ENCODE results near the gene CASK.

The CASK gene

DNA sequence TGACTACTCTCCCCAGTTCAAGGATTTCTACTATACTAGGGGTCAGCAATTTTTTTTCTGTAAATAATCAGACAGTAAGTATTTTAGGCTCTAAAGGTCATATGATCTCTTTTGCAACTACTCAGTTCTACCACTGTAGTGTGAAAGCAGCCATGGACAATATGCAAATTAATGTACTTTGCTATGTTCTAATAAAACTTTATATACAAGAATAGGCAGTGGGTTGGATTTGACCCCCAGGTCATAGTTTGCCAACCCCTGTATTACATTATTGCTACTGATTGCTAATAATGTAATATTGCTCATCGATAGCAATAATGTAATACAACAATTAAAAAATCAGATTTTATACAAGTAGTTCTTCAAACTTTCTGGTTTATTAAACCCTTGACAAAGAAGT is 293.8 kb downstream of the CASK start:
- no peak overlapping the region for H3K4me3 ChIP-seq (ENCODE audit: low read length)
- H3K36me3 ChIP-seq (ENCODE audit: control insufficient read depth, insufficient read depth, low read length) = no peaks in the 10 kb centered on the region
- no peaks in the 10 kb centered on the region for H3K79me1 ChIP-seq (ENCODE audit: low read length)
- no CpG with 5 or more reads among the region's 1 CpG for whole genome bisulfite sequencing (ENCODE audit: extremely low coverage, insufficient coverage, low lambda C conversion rate)
- H4K8ac ChIP-seq (ENCODE audit: low read depth, low read length) = no peak overlapping the region
- H3K79me2 ChIP-seq (ENCODE audit: control insufficient read depth, insufficient read depth, low read length) = no peaks in the 10 kb centered on the region
- H3K4me1 ChIP-seq (ENCODE audit: control insufficient read depth, low read depth, low read length) = no peaks in the 10 kb centered on the region
- no peak overlapping the region for H2BK5ac ChIP-seq (ENCODE audit: low read length)
- H4K5ac ChIP-seq (ENCODE audit: low read length) = no peak overlapping the region
- no peak overlapping the region for H3K56ac ChIP-seq (ENCODE audit: low read length)
- H2AK5ac ChIP-seq (ENCODE audit: low read length) = no peak overlapping the region
- no peak for DNase-seq
- no peak overlapping the region for H3K4me2 ChIP-seq (ENCODE audit: low read length)
- H2BK120ac ChIP-seq (ENCODE audit: low read depth, low read length) = no peak overlapping the region
- no peaks in the 10 kb centered on the region for H3K27me3 ChIP-seq (ENCODE audit: insufficient read depth, low read length, poor library complexity)
- H3K27ac ChIP-seq (ENCODE audit: low read depth, low read length) = no peak overlapping the region
- no peak overlapping the region for H2BK15ac ChIP-seq (replicated peaks; ENCODE audit: low read depth)
- no peak overlapping the region for H3K9ac ChIP-seq (ENCODE audit: low read length)
- no peak overlapping the region for H3K18ac ChIP-seq (ENCODE audit: low read length)
- H3K4ac ChIP-seq (ENCODE audit: low read depth, low read length) = no peak overlapping the region
- H3K23ac ChIP-seq (ENCODE audit: low read length) = no peak overlapping the region

- Histone ChIP-seq H2BK120ac (ENCODE audit: low read depth, low read length) (no peak overlapping the region), H4K5ac (ENCODE audit: low read length) (no peak overlapping the region), H3K36me3 (ENCODE audit: control insufficient read depth, insufficient read depth, low read length) (no peaks in the 10 kb centered on the region), H3K27ac (ENCODE audit: low read depth, low read length) (no peak overlapping the region), H3K4ac (ENCODE audit: low read depth, low read length) (no peak overlapping the region), H3K56ac (ENCODE audit: low read length) (no peak overlapping the region), H3K4me1 (ENCODE audit: control insufficient read depth, low read depth, low read length) (no peaks in the 10 kb centered on the region), H3K4me2 (ENCODE audit: low read length) (no peak overlapping the region), H3K79me1 (ENCODE audit: low read length) (no peaks in the 10 kb centered on the region), H2BK15ac (replicated peaks; ENCODE audit: low read depth) (no peak overlapping the region), H3K27me3 (ENCODE audit: insufficient read depth, low read length, poor library complexity) (no peaks in the 10 kb centered on the region), H4K8ac (ENCODE audit: low read depth, low read length) (no peak overlapping the region), H2AK5ac (ENCODE audit: low read length) (no peak overlapping the region), H2BK5ac (ENCODE audit: low read length) (no peak overlapping the region), H3K9ac (ENCODE audit: low read length) (no peak overlapping the region), H3K4me3 (ENCODE audit: low read length) (no peak overlapping the region), H3K18ac (ENCODE audit: low read length) (no peak overlapping the region), H3K79me2 (ENCODE audit: control insufficient read depth, insufficient read depth, low read length) (no peaks in the 10 kb centered on the region), H3K23ac (ENCODE audit: low read length) (no peak overlapping the region)
- peak; percentile 97 for DNase-seq
- no CpG with 5 or more reads among the region's 5 CpGs for WGBS (ENCODE audit: extremely low coverage, insufficient coverage, low lambda C conversion rate)
Observed at GRCh38 chrX:41621222-41621723, 302.1 kb downstream of the CASK start.

DNA sequence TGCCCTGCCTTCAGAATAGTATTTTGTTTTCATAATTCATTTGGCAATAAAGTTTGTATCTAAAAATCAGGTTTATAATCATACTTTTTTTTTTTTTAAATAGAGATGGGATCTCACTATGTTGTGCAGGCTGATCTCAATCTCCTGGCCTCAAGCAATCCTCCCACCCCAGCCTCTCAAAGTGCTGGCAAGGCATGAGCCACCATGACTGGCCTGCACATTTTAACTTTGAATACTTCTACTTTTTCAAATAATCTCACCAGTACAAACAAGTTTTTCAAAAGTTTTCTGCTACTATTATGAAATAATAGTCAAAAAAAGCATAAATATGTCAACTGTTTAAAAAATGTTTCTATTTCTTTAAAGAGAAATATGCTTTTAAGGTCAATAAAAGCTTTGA is 304.1 kb downstream of the CASK start:
- Histone ChIP-seq H3K4me2 (ENCODE audit: low read length) (no peak overlapping the region), H2BK15ac (replicated peaks; ENCODE audit: low read depth) (no peak overlapping the region), H4K8ac (ENCODE audit: low read depth, low read length) (no peak overlapping the region), H2AK5ac (ENCODE audit: low read length) (no peak overlapping the region), H3K4ac (ENCODE audit: low read depth, low read length) (no peak overlapping the region), H2BK120ac (ENCODE audit: low read depth, low read length) (no peak overlapping the region), H3K9ac (ENCODE audit: low read length) (no peak overlapping the region), H3K79me2 (ENCODE audit: control insufficient read depth, insufficient read depth, low read length) (no peaks in the 10 kb centered on the region), H3K79me1 (ENCODE audit: low read length) (no peaks in the 10 kb centered on the region), H3K4me1 (ENCODE audit: control insufficient read depth, low read depth, low read length) (no peaks in the 10 kb centered on the region), H3K27ac (ENCODE audit: low read depth, low read length) (no peak overlapping the region), H3K23ac (ENCODE audit: low read length) (no peak overlapping the region), H3K27me3 (ENCODE audit: insufficient read depth, low read length, poor library complexity) (no peaks in the 10 kb centered on the region), H3K18ac (ENCODE audit: low read length) (no peak overlapping the region), H2BK5ac (ENCODE audit: low read length) (no peak overlapping the region), H4K5ac (ENCODE audit: low read length) (no peak overlapping the region), H3K56ac (ENCODE audit: low read length) (no peak overlapping the region), H3K4me3 (ENCODE audit: low read length) (no peak overlapping the region), H3K36me3 (ENCODE audit: control insufficient read depth, insufficient read depth, low read length) (no peaks in the 10 kb centered on the region)
- no peak for DNase-seq

GRCh38 chrX:41616935-41617334 is 306.4 kb downstream of the CASK start:
- H2BK120ac ChIP-seq (ENCODE audit: low read depth, low read length) = no peak overlapping the region
- no peak overlapping the region for H3K4ac ChIP-seq (ENCODE audit: low read depth, low read length)
- no peaks in the 10 kb centered on the region for H3K79me1 ChIP-seq (ENCODE audit: low read length)
- H3K79me2 ChIP-seq (ENCODE audit: control insufficient read depth, insufficient read depth, low read length) = no peaks in the 10 kb centered on the region
- no peak overlapping the region for H3K23ac ChIP-seq (ENCODE audit: low read length)
- WGBS (ENCODE audit: extremely low coverage, insufficient coverage, low lambda C conversion rate) = no CpG with 5 or more reads among the region's 3 CpGs
- no peaks in the 10 kb centered on the region for H3K36me3 ChIP-seq (ENCODE audit: control insufficient read depth, insufficient read depth, low read length)
- DNase-seq = peak; percentile 13
- H2AK5ac ChIP-seq (ENCODE audit: low read length) = no peak overlapping the region
- no peak overlapping the region for H3K4me2 ChIP-seq (ENCODE audit: low read length)
- no peak overlapping the region for H2BK5ac ChIP-seq (ENCODE audit: low read length)
- no peak overlapping the region for H3K27ac ChIP-seq (ENCODE audit: low read depth, low read length)
- H4K8ac ChIP-seq (ENCODE audit: low read depth, low read length) = no peak overlapping the region
- H3K27me3 ChIP-seq (ENCODE audit: insufficient read depth, low read length, poor library complexity) = no peaks in the 10 kb centered on the region
- H3K9ac ChIP-seq (ENCODE audit: low read length) = no peak overlapping the region
- no peak overlapping the region for H3K18ac ChIP-seq (ENCODE audit: low read length)
- no peaks in the 10 kb centered on the region for H3K4me1 ChIP-seq (ENCODE audit: control insufficient read depth, low read depth, low read length)
- H2BK15ac ChIP-seq (replicated peaks; ENCODE audit: low read depth) = no peak overlapping the region
- H4K5ac ChIP-seq (ENCODE audit: low read length) = no peak overlapping the region
- H3K56ac ChIP-seq (ENCODE audit: low read length) = no peak overlapping the region
- no peak overlapping the region for H3K4me3 ChIP-seq (ENCODE audit: low read length)

- DNase-seq = no peak
- Histone ChIP-seq H3K23ac (ENCODE audit: low read length) (no peak overlapping the region), H2BK15ac (replicated peaks; ENCODE audit: low read depth) (no peak overlapping the region), H3K4me2 (ENCODE audit: low read length) (no peak overlapping the region), H4K5ac (ENCODE audit: low read length) (no peak overlapping the region), H2BK5ac (ENCODE audit: low read length) (no peak overlapping the region), H2BK120ac (ENCODE audit: low read depth, low read length) (no peak overlapping the region), H3K27me3 (ENCODE audit: insufficient read depth, low read length, poor library complexity) (no peaks in the 10 kb centered on the region), H3K4ac (ENCODE audit: low read depth, low read length) (no peak overlapping the region), H3K4me3 (ENCODE audit: low read length) (no peak overlapping the region), H3K79me1 (ENCODE audit: low read length) (no peaks in the 10 kb centered on the region), H3K56ac (ENCODE audit: low read length) (no peak overlapping the region), H3K79me2 (ENCODE audit: control insufficient read depth, insufficient read depth, low read length) (no peaks in the 10 kb centered on the region), H3K4me1 (ENCODE audit: control insufficient read depth, low read depth, low read length) (no peaks in the 10 kb centered on the region), H3K9ac (ENCODE audit: low read length) (no peak overlapping the region), H2AK5ac (ENCODE audit: low read length) (no peak overlapping the region), H3K36me3 (ENCODE audit: control insufficient read depth, insufficient read depth, low read length) (no peaks in the 10 kb centered on the region), H3K18ac (ENCODE audit: low read length) (no peak overlapping the region), H3K27ac (ENCODE audit: low read depth, low read length) (no peak overlapping the region), H4K8ac (ENCODE audit: low read depth, low read length) (no peak overlapping the region)
Observed at GRCh38 chrX:41616255-41616654, 307.1 kb downstream of the CASK start.

DNA sequence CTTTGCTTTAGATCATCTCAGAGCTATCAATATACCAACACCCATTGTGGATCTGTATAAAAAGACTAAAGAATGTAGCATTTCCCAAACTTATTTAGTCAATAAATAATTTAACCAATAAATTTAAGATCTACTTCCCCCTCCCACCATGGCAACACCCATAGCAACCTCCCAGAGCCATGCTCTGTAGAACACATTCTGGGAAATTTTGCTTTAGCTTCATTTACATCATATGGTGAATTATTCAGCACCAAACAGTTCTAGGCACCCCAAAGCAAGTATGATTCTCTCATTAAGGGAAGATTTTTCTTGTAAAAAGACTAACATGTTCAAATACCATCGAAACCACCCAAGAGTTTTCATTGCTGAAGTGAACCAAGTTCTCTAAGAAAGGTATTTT is 315.1 kb downstream of the CASK start:
- Histone ChIP-seq H2BK5ac (ENCODE audit: low read length) (no peak overlapping the region), H3K4me3 (ENCODE audit: low read length) (no peak overlapping the region), H3K4me1 (ENCODE audit: control insufficient read depth, low read depth, low read length) (no peaks in the 10 kb centered on the region), H3K36me3 (ENCODE audit: control insufficient read depth, insufficient read depth, low read length) (no peaks in the 10 kb centered on the region), H3K23ac (ENCODE audit: low read length) (no peak overlapping the region), H2BK15ac (replicated peaks; ENCODE audit: low read depth) (no peak overlapping the region), H3K27me3 (ENCODE audit: insufficient read depth, low read length, poor library complexity) (no peaks in the 10 kb centered on the region), H2AK5ac (ENCODE audit: low read length) (no peak overlapping the region), H3K79me1 (ENCODE audit: low read length) (no peaks in the 10 kb centered on the region), H3K4ac (ENCODE audit: low read depth, low read length) (no peak overlapping the region), H3K79me2 (ENCODE audit: control insufficient read depth, insufficient read depth, low read length) (no peaks in the 10 kb centered on the region), H4K8ac (ENCODE audit: low read depth, low read length) (no peak overlapping the region), H3K18ac (ENCODE audit: low read length) (no peak overlapping the region), H3K56ac (ENCODE audit: low read length) (no peak overlapping the region), H3K4me2 (ENCODE audit: low read length) (no peak overlapping the region), H2BK120ac (ENCODE audit: low read depth, low read length) (no peak overlapping the region), H3K9ac (ENCODE audit: low read length) (no peak overlapping the region), H4K5ac (ENCODE audit: low read length) (no peak overlapping the region), H3K27ac (ENCODE audit: low read depth, low read length) (no peak overlapping the region)
- DNase-seq = no peak
- WGBS (ENCODE audit: extremely low coverage, insufficient coverage, low lambda C conversion rate) = no CpG with 5 or more reads among the region's 1 CpG
